Thyroid gland (tissue), 4 donors: ENCODE results near the gene CSTF3.

Experiments
- POLR2A ChIP-seq, 2 donors: fragments of 450-650 bp; IDR thresholded peaks; one replicate each; pipeline ENCODE4 v1.6.1; 2017; ENCODE audit warnings: antibody characterized with exemption in 2 of 2, mild to moderate bottlenecking in 2 of 2, moderate library complexity in 1 of 2
- TF ChIP-seq, protein P1 (sequence below), 6 experiments: fragments of 200-600 bp in 3 of 6; fragments of 450-650 bp in 3 of 6; sonication (generic) in 3 of 6; IDR thresholded peaks; one replicate each; pipeline ENCODE4 v1.5.1; 2016 to 2019; ENCODE audit warnings: antibody characterized with exemption in 6 of 6, mild to moderate bottlenecking in 2 of 6, inconsistent platforms in 1 of 6, moderate library complexity in 1 of 6

DNA sequence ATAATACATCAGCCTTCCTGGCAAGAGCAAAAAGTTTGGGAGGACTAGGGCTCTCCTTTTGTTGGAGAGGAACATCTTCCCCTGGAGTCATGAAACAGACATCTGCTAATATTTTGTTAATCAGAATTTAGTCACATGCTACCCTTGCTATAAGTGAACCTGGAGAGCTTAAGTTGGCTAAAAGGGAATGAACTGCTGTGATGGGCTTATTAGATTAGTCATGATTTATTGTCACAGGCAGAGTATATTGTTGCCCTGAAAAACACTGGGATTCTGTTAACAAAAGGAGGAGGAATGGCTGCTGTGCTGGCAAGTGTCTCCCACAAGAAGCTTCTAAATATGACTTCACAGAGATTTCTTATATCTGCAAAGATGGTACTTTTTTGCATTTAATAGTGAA lies 105.9 kb downstream of the CSTF3 start:
- TF ChIP-seq, protein P1, sequence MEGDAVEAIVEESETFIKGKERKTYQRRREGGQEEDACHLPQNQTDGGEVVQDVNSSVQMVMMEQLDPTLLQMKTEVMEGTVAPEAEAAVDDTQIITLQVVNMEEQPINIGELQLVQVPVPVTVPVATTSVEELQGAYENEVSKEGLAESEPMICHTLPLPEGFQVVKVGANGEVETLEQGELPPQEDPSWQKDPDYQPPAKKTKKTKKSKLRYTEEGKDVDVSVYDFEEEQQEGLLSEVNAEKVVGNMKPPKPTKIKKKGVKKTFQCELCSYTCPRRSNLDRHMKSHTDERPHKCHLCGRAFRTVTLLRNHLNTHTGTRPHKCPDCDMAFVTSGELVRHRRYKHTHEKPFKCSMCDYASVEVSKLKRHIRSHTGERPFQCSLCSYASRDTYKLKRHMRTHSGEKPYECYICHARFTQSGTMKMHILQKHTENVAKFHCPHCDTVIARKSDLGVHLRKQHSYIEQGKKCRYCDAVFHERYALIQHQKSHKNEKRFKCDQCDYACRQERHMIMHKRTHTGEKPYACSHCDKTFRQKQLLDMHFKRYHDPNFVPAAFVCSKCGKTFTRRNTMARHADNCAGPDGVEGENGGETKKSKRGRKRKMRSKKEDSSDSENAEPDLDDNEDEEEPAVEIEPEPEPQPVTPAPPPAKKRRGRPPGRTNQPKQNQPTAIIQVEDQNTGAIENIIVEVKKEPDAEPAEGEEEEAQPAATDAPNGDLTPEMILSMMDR (IDR thresholded peaks at IDR 0.05): no peak
- TF ChIP-seq POLR2A (IDR thresholded peaks at IDR 0.05): no peak
